Measurements from ENCODE around the gene IDNK. TPM values are rescaled to one million over a fixed set of nuclear protein-coding genes. Genes with fewer than 3 reads are reported as not detected.
A peak's percentile ranks its signal among the peaks of the same experiment; 100 is the strongest.

Gene IDNK
- total RNA-seq, 6 experiments from 2014 or later: 5.0 to 9.5 (median 8.5) TPM

DNA sequence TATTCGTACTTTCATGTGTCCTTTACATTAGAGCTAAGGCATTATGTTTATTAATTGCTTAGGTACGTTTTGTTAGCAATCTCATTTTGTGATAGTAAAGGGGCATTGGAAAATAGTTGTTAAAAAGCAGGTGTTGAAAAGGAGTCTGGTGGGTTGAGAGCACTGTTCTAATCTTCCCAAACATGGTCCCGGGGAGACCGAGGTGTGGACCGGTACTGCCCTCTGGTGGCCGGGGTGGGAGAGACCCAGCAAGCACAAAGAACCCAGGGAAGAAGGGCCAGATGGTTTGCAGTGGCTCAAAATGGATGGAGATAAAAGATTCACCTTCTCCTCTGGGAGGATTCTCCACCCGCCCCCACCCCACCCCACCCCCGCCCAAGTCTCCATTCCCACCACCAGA, 26.1 kb downstream of the IDNK start:
- TF ChIP-seq, protein P1, sequence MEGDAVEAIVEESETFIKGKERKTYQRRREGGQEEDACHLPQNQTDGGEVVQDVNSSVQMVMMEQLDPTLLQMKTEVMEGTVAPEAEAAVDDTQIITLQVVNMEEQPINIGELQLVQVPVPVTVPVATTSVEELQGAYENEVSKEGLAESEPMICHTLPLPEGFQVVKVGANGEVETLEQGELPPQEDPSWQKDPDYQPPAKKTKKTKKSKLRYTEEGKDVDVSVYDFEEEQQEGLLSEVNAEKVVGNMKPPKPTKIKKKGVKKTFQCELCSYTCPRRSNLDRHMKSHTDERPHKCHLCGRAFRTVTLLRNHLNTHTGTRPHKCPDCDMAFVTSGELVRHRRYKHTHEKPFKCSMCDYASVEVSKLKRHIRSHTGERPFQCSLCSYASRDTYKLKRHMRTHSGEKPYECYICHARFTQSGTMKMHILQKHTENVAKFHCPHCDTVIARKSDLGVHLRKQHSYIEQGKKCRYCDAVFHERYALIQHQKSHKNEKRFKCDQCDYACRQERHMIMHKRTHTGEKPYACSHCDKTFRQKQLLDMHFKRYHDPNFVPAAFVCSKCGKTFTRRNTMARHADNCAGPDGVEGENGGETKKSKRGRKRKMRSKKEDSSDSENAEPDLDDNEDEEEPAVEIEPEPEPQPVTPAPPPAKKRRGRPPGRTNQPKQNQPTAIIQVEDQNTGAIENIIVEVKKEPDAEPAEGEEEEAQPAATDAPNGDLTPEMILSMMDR (IDR thresholded peaks at IDR 0.05): peak; percentile 88
- H3K4me3 Mint-ChIP-seq: no peak overlapping the region
- H3K36me3 Mint-ChIP-seq (ENCODE audit: low read depth): peaks cover 20% of the 10 kb centered on the region
- H3K27me3 Mint-ChIP-seq (ENCODE audit: insufficient read depth): 0 out of 2 replicates have a peak, but pooled peaks cover 1% of the 10 kb centered on the region
- no peaks in the 10 kb centered on the region for H3K9me3 Mint-ChIP-seq
- no peaks in the 10 kb centered on the region for H3K4me1 Mint-ChIP-seq (ENCODE audit: low read depth)
- DNase-seq: peak; percentile 38
- no peak overlapping the region for H3K27ac Mint-ChIP-seq

GRCh38 chr9:83649515-83649914, 26.6 kb downstream of the IDNK start:
- Mint-ChIP-seq H3K27me3 (ENCODE audit: insufficient read depth) (0 out of 2 replicates have a peak, but pooled peaks cover 1% of the 10 kb centered on the region), H3K27ac (no peak overlapping the region)
- TF ChIP-seq, protein P1 (IDR thresholded peaks at IDR 0.05): no peak

DNA sequence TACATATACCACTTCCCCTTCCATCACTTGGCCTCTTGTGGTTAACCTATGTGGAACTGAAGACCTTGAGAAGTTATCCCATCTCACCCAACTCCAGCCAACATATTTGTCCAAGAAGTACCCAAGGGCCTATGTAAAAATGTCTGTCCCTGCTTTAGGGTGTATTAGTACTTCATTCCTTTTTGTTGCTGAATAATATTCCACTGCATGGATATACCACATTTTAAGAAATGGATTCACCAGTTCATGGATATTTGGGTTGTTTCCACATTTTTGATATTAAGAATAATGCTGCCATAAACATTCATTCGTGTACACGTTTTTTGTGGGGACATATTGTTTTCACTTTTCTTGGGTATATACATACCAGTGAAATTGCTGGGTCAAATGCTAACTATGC, 28.6 kb downstream of the IDNK start:
- no peak for DNase-seq
- H3K4me1 Mint-ChIP-seq (ENCODE audit: low read depth): no peaks in the 10 kb centered on the region
- H3K4me3 Mint-ChIP-seq: no peak overlapping the region
- H3K27me3 Mint-ChIP-seq (ENCODE audit: insufficient read depth): peaks cover 1% of the 10 kb centered on the region; the same call in 1 of the 2 replicates
- peaks cover 31% of the 10 kb centered on the region for H3K36me3 Mint-ChIP-seq (ENCODE audit: low read depth)
- no peak overlapping the region for H3K27ac Mint-ChIP-seq
- TF ChIP-seq, protein P1 (IDR thresholded peaks at IDR 0.05): no peak
- no peaks in the 10 kb centered on the region for H3K9me3 Mint-ChIP-seq

More at GRCh38 chr9:83649515-83649914, 26.6 kb downstream of the IDNK start:
- Mint-ChIP-seq H3K4me3 (no peak overlapping the region), H3K9me3 (no peaks in the 10 kb centered on the region), H3K4me1 (ENCODE audit: low read depth) (no peaks in the 10 kb centered on the region), H3K36me3 (ENCODE audit: low read depth) (peaks cover 25% of the 10 kb centered on the region)
- no peak for DNase-seq

- Mint-ChIP-seq H3K9me3 (no peaks in the 10 kb centered on the region), H3K4me1 (ENCODE audit: low read depth) (no peaks in the 10 kb centered on the region), H3K27ac (no peak overlapping the region), H3K4me3 (no peak overlapping the region), H3K27me3 (ENCODE audit: insufficient read depth) (peaks cover 1% of the 10 kb centered on the region; the same call in 1 of the 2 replicates), H3K36me3 (ENCODE audit: low read depth) (peaks cover 31% of the 10 kb centered on the region)
- TF ChIP-seq, protein P1 (IDR thresholded peaks at IDR 0.05): no peak
- DNase-seq: no peak
Observed at GRCh38 chr9:83652433-83652832, 29.5 kb downstream of the IDNK start.

DNA sequence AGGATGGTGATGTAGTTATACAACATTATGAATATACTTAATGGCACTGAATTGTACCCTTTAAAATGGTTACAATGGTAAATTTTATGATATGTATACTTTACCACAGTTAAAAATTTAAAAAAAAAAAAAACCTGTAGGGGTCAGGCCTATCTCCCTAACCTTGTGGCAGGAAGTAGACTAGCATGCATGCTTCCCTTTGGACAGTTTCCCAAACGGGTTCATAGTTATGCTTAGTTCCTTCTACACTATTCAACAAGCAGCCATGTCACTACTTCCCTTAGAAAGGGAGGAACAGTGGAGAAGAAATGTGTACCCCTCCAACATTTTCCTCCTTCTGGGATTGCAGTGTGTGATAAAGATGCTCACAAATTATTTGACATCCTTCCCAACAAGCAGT, 32.5 kb downstream of the IDNK start:
- Mint-ChIP-seq H3K36me3 (ENCODE audit: low read depth) (peaks cover 40% of the 10 kb centered on the region), H3K4me3 (no peak overlapping the region), H3K27ac (no peak overlapping the region)

More for the DNA sequence above, 32.5 kb downstream of the IDNK start:
- Mint-ChIP-seq H3K27me3 (ENCODE audit: insufficient read depth) (peaks cover 1% of the 10 kb centered on the region; the same call in 1 of the 2 replicates), H3K4me1 (ENCODE audit: low read depth) (no peaks in the 10 kb centered on the region), H3K9me3 (no peaks in the 10 kb centered on the region)
- TF ChIP-seq, protein P1 (IDR thresholded peaks at IDR 0.05): no peak
- no peak for DNase-seq
